GM18502 (cell line): ENCODE measurements around the gene TUBA1A.
"Not testable (repeated sequence)": the region's sequence is repeated elsewhere in the genome, so short reads cannot be mapped to it uniquely, and the experiment has no call there.

ENCODE experiments used
- ATAC-seq: cut with Tn5 transposase; IDR thresholded peaks from one replicate; pipeline ENCODE4 v1.9.1; 2021; ENCODE audit warnings: mild to moderate bottlenecking; ENCODE audit not compliant: unreplicated experiment, poor library complexity

TUBA1A gene

DNA sequence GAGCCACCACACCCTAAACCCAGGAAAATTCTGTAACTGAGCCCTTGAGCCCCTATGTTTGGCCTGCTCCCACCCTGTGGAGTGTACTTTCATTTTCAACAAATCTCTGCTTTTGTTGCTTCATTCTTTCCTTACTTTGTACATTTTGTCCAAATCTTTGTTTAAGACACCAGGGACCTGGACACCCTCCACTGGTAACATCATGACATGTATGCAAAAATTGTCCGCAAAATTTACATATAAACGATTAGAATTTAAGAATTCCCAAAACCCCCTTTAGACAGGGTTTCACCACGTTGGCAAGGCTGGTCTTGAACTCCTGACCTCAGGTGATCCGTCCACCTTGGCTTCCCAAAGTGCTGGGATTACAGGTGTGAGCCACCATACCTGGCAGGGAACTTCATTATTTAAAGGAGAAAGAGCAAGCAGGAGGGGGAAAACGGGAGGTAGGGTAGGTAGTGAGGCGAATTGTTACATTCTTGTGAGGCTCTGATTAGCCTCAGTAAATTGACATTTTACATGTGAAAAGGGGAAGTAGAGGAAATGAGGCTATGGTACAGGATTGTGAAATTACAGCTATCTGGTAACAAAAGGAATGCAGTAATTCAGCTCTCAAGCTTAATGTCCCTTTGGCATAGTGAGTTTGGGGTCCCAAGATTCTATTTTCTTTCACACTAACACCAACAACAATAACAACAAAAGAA lies 27.6 kb downstream of the TUBA1A start:
- no peak for ATAC-seq

DNA sequence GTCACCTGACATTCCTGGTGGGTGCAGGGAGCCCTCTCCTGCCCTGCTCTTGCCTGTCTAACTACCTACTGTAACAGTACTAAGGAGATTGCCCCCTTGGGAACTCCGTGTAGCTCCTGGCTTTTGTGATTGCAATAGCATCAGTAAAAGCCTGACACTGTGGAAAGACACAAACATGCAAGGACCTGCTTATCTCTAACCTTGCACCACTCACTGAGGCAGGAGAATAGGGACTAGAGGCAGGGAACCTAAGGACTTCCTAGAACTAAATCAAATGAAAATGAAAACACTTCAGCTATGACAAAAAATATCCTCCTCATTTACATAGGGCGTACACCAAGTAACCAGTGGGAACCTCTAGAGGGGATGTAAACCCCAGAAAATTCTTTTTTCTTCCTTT lies 28.5 kb downstream of the TUBA1A start:
- ATAC-seq: no peak

DNA sequence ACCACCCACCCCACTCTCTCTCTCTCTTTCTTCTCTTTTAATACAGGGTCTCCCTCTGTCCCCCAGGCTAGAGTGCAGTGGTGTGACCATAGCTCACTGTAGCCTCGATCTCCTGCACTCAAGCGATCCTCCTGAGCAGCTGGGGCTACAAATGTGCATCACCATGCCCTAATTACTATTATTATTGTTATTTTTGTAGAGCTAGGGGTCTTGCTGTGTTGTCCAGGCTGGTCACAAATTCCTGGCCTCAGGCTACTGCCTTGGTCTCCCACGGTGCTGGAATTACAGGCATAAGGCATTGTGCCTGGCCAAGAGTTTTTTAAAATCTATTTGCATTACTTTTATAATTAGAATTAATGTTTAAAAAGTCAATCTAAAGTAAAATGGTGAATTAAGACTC lies 34.7 kb downstream of the TUBA1A start:
- ATAC-seq: no peak

DNA sequence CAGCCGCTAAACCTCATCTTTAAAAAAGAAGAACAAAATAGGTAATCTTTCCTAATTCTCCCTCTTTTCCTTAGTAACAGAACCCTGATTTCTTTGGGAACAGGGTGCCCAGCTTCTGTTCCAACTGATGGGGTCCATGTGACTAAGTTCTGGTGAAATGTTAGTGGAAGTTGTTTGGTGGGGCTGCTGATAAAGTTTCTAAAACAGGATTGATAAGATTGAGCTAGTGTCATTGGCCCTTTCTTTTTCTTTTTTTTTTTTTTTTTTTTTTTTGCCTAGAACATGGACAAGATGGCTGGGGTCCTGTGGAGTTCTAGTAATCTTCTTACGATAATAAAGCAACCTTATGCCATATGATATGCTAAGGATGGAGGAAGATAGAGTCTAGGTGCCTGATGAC lies 41.5 kb downstream of the TUBA1A start:
- ATAC-seq: no peak

DNA sequence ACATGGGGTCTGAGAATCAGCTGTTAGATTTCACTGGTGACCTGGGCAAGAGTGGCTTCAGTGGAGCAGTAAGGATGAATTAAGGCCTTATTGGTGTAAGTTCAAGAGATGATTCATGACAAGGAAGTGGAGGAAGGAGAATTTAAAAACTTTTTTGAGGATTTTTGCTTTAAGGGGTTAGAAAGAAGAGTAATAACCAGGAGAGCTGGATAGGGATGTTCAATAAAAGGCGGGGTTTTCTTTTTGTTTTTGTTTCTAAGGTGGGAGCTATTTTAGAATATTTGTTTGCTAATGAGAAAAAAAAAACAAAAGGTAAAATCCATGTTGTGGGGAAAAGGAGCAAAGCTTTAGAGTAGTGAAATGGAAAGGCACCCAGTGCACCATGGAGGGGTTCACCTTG lies 42.5 kb downstream of the TUBA1A start:
- ATAC-seq: no peak

DNA sequence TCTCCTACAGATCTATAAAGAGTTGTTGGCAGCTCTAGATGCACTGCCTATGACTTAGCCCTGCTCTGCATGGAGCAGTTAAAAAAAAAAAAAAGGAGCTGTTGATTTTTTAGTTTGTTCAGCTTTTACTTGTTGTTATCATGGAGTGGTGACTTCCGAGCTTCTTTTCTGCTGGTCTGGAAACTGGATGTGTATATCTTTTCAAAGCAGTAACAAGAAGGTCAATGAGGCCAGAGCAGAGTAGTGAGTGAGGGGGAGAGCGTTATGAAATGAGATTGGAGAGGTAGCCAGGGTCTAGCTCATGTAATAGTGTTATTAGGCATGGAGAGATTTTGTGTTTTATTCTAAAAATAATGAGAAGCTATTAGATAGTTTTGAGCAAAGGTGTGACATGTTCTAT lies 44.5 kb downstream of the TUBA1A start:
- ATAC-seq: no peak

DNA sequence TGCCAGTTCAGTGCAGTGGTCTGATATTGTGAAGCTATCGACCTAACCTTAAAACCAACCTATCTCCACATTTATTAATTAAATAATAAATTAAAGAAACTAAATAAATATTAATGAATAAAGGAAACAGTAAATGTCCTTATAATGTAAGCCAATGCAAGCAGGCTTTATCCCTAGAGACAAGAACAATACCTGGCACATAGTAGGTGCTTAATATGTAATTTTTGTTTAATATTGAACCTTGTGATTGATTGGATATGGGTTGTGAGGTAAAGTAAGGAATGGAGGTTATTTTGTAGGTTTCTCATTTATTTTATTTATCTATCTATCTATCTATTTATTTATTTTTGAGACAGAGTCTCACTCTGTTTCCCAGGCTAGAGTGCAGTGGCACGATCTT lies 49.9 kb downstream of the TUBA1A start:
- no peak for ATAC-seq

DNA sequence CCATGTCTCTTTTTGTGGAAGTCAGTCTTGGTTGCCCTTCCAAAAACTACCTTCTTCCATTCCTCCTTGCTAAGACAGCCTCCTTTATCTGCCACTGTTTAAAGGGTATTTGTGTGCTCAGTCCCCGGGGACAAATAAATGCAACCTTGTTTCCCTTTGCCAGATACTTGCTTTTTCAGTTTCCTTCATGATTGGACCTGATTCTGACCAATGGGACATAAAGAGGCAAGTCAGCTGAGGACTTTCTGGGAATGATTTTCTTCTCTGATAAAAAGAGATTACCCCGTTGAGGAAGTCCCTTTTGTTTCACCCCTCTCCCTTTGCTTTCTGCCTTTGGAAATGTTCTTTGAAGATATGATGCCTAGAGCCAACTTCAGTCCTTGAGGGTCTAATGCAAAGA lies 50.3 kb downstream of the TUBA1A start:
- ATAC-seq: no peak

DNA sequence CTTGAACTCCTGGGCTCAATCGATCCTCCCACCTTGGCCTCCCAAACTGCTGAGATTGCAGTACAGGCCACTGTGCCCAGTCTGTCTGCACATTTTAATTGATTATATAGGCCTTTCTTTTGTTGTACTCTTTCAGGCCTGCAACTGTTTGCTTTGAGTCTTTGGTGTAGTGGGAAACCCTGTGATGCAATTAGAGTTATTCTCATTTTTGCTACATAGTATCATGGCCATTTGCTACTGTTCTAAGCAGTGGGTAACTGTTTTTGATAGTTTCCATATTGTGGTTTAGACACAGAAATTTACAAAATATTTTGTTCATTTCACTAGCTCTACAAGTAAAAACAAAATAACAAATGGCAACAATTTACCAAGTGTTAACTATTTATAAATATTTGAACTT lies 51.4 kb downstream of the TUBA1A start:
- no peak for ATAC-seq

DNA sequence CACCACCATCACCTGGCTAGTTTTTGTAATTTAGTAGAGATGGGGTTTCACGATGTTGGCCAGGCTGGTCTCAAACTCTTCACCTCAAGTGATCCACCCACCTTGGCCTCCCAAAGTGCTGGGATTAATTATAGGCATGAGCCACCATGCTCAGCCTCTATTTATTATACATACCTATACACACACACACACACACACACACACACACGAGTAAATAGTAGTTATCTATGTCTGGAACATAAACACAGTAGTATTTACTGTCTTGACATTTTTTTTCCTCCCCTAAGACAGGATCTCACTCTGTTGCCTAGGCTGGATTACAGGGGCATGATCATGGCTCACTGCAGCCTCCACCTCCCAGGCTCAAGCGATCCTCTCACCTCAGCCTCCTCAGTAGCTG lies 51.9 kb downstream of the TUBA1A start:
- not testable (repeated sequence) for ATAC-seq
